MM.1S (cell line): Measurements from ENCODE around the gene ACYP2.

Experiments used
- DNase-seq: peaks from one replicate; pipeline ENCODE4 v3.0.0-alpha.2; 2015
- H2AFZ ChIP-seq: fragments of 300-600 bp; sonication (generic); 2 replicates; pipeline ENCODE4 v1.6.0; 2016; ENCODE audit warnings: antibody characterized with exemption, low read length
- H3F3A ChIP-seq: fragments of 300-600 bp; sonication (generic); 2 replicates; pipeline ENCODE4 v1.6.1; 2016; ENCODE audit warnings: mild to moderate bottlenecking, antibody characterized with exemption, low read length, moderate library complexity, mixed read lengths; ENCODE audit not compliant: insufficient read depth
- H3K27ac ChIP-seq: fragments of 300-600 bp; sonication (generic); 2 replicates; pipeline ENCODE4 v1.5.1; 2016; ENCODE audit warnings: mild to moderate bottlenecking, low read length
- H3K27me3 ChIP-seq: fragments of 300-600 bp; sonication (generic); replicated peaks from 2 replicates; pipeline ENCODE4 v1.6.0; 2016; ENCODE audit warnings: low read length; ENCODE audit not compliant: insufficient read depth
- H3K36me3 ChIP-seq: fragments of 300-600 bp; sonication (generic); replicated peaks from 2 replicates; pipeline ENCODE4 v1.6.1; 2016; ENCODE audit warnings: mild to moderate bottlenecking, low read length, mixed read lengths; ENCODE audit not compliant: insufficient read depth
- H3K4me1 ChIP-seq: fragments of 300-600 bp; sonication (generic); 2 replicates; pipeline ENCODE4 v1.6.1; 2016; ENCODE audit warnings: low read length, mixed read lengths
- H3K4me2 ChIP-seq: fragments of 300-600 bp; sonication (generic); 2 replicates; pipeline ENCODE4 v1.6.0; 2016; ENCODE audit warnings: low read depth, low read length
- H3K4me3 ChIP-seq: fragments of 300-600 bp; sonication (generic); 2 replicates; pipeline ENCODE4 v1.5.1; 2016; ENCODE audit warnings: low read length, mixed read lengths
- H3K79me2 ChIP-seq: fragments of 300-600 bp; sonication (generic); 2 replicates; pipeline ENCODE4 v1.6.1; 2016; ENCODE audit warnings: mixed run types, low read length, mixed read lengths
- H3K9ac ChIP-seq: fragments of 300-600 bp; sonication (generic); 2 replicates; pipeline ENCODE4 v1.6.1; 2016; ENCODE audit warnings: low read length, mixed read lengths
- H3K9me2 ChIP-seq: fragments of 300-600 bp; sonication (generic); replicated peaks from 2 replicates; pipeline ENCODE4 v1.6.1; 2016; ENCODE audit warnings: mild to moderate bottlenecking, low read length, mixed read lengths; ENCODE audit not compliant: insufficient read depth
- H3K9me3 ChIP-seq: fragments of 300-600 bp; sonication (generic); replicated peaks from 2 replicates; pipeline ENCODE4 v1.6.1; 2016; ENCODE audit warnings: mild to moderate bottlenecking, low read length, mixed read lengths; ENCODE audit not compliant: insufficient read depth
- H4K20me1 ChIP-seq: fragments of 300-600 bp; sonication (generic); 2 replicates; pipeline ENCODE4 v1.6.1; 2016; ENCODE audit warnings: mild to moderate bottlenecking, low read length, moderate library complexity, mixed read lengths; ENCODE audit not compliant: insufficient read depth
- EZH2 ChIP-seq: fragments of 300-600 bp; sonication (generic); optimal IDR thresholded peaks from 2 replicates; pipeline ENCODE3; 2017; ENCODE audit warnings: low read depth, mild to moderate bottlenecking, antibody characterized with exemption, low read length, mixed read lengths
- EZH2phosphoT487 ChIP-seq: fragments of 300-600 bp; sonication (generic); IDR thresholded peaks from 2 replicates; pipeline ENCODE4 v1.6.1; 2018; ENCODE audit warnings: antibody characterized with exemption, low read length
- TF ChIP-seq, protein P1 (sequence below): fragments of 300-600 bp; sonication (generic); IDR thresholded peaks from 2 replicates; pipeline ENCODE4 v1.5.1; 2016; ENCODE audit warnings: antibody characterized with exemption, low read length, mixed read lengths

Gene ACYP2

DNA sequence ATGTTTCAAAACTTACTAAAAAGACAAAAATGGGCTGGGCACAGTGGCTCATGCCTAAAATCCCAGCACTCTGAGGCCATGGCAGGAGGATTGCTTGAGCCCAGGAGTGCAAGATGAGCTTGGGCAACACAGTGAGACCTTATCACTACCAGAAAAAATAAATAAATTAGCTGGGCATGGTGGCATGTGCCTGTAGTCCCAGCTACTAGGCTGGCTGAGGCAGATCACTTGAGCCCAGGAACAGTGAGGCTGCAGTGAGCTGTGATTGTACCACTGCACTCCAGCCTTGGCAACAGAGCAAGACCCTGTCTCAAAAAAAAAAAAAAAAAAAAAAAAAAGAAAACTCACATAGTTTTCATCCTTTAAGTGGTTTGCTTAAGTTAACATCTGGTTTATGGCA is 134.2 kb downstream of the ACYP2 start:
- Histone ChIP-seq H3K27ac (no peak overlapping the region), H3K79me2 (no peaks in the 10 kb centered on the region), H3K27me3 (no peaks in the 10 kb centered on the region), H3K4me1 (no peaks in the 10 kb centered on the region), H3K9me3 (no peaks in the 10 kb centered on the region), H3K36me3 (no peaks in the 10 kb centered on the region), H3K9ac (no peak overlapping the region), H3K4me2 (no peak overlapping the region), H3K9me2 (no peaks in the 10 kb centered on the region), H3F3A (no peaks in the 10 kb centered on the region), H2AFZ (no peak overlapping the region), H4K20me1 (no peaks in the 10 kb centered on the region), H3K4me3 (no peak overlapping the region)
- TF ChIP-seq EZH2phosphoT487 (no peak), EZH2 (no peak)
- TF ChIP-seq, protein P1, sequence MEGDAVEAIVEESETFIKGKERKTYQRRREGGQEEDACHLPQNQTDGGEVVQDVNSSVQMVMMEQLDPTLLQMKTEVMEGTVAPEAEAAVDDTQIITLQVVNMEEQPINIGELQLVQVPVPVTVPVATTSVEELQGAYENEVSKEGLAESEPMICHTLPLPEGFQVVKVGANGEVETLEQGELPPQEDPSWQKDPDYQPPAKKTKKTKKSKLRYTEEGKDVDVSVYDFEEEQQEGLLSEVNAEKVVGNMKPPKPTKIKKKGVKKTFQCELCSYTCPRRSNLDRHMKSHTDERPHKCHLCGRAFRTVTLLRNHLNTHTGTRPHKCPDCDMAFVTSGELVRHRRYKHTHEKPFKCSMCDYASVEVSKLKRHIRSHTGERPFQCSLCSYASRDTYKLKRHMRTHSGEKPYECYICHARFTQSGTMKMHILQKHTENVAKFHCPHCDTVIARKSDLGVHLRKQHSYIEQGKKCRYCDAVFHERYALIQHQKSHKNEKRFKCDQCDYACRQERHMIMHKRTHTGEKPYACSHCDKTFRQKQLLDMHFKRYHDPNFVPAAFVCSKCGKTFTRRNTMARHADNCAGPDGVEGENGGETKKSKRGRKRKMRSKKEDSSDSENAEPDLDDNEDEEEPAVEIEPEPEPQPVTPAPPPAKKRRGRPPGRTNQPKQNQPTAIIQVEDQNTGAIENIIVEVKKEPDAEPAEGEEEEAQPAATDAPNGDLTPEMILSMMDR, result no peak
- no peak for DNase-seq

DNA sequence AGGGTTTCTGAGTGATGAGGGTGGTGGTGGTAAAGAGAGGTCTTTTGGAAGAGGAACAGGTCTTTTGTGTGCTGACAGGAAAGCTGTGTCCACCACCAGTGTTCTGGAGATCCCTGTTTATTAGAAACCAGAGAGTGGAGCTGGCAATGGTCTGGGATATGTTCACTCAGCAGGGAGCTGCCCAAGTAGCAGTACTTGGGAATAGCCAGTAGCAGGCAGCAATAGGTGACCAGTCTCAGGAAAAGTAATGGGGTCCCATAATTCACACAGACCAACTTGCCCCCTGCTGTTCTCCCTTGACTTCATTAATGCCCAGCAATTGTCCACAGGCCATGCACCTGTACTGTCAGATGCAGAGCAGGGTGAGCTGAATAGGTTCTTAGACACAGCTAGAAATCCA is 138.8 kb downstream of the ACYP2 start:
- Histone ChIP-seq H3K79me2 (no peaks in the 10 kb centered on the region), H3K27me3 (no peaks in the 10 kb centered on the region), H3K4me1 (no peaks in the 10 kb centered on the region), H3K9ac (no peak overlapping the region), H3K9me2 (no peaks in the 10 kb centered on the region), H3F3A (no peaks in the 10 kb centered on the region), H3K4me3 (no peak overlapping the region), H4K20me1 (no peaks in the 10 kb centered on the region), H3K9me3 (no peaks in the 10 kb centered on the region), H3K27ac (no peak overlapping the region), H2AFZ (no peak overlapping the region), H3K36me3 (no peaks in the 10 kb centered on the region), H3K4me2 (no peak overlapping the region)
- TF ChIP-seq EZH2phosphoT487, result no peak
- TF ChIP-seq, protein P1, result no peak
- no peak for TF ChIP-seq EZH2
- no peak for DNase-seq

GRCh38 chr2:54255230-54256090 is 140.0 kb downstream of the ACYP2 start:
- TF ChIP-seq EZH2phosphoT487 (no peak), EZH2 (no peak)
- TF ChIP-seq, protein P1, result no peak
- Histone ChIP-seq H2AFZ (no peak overlapping the region), H4K20me1 (no peaks in the 10 kb centered on the region), H3F3A (no peaks in the 10 kb centered on the region), H3K9me2 (no peaks in the 10 kb centered on the region), H3K36me3 (no peaks in the 10 kb centered on the region), H3K4me3 (no peak overlapping the region), H3K4me2 (no peak overlapping the region), H3K79me2 (no peaks in the 10 kb centered on the region), H3K9ac (no peak overlapping the region), H3K4me1 (no peaks in the 10 kb centered on the region), H3K9me3 (no peaks in the 10 kb centered on the region), H3K27ac (no peak overlapping the region), H3K27me3 (no peaks in the 10 kb centered on the region)
- no peak for DNase-seq
